ENCODE data around the gene MED4. TPM values are rescaled to one million over a fixed set of nuclear protein-coding genes. Genes with fewer than 3 reads are reported as not detected.

MED4 gene
- total and polyA plus RNA-seq, 2 of the 8 experiments (the other 6 are each of a cell fraction or from before 2014, with no cell fraction given): 25.7 to 48.1 TPM

- H3K14ac ChIP-seq (ENCODE audit: insufficient read length): no peak overlapping the region
- no peaks in the 10 kb centered on the region for H3K79me2 ChIP-seq (ENCODE audit: control insufficient read depth in 1 of 2, insufficient read depth in 2 of 2, low read length in 2 of 2)
- no peak overlapping the region for H2BK5ac ChIP-seq (ENCODE audit: low read depth, low read length)
- no peak overlapping the region for H3K18ac ChIP-seq (ENCODE audit: extremely low read depth, low read length)
- no peak overlapping the region for H4K5ac ChIP-seq (ENCODE audit: insufficient read length, low read depth, low read length)
- no peaks in the 10 kb centered on the region for H3K9me3 ChIP-seq (ENCODE audit: insufficient read depth in 2 of 2, low read depth in 1 of 2, low read length in 1 of 2)
- no peak overlapping the region for H2BK12ac ChIP-seq (ENCODE audit: low read depth, low read length)
- DNase-seq (ENCODE audit: low read depth in 1 of 2, low spot score in 2 of 2) (no peak), FAIRE-seq (no peak)
- H3K9ac ChIP-seq (replicated peaks in 1 of 4; ENCODE audit: extremely low read depth in 1 of 4, low read depth in 3 of 4, low read length in 3 of 4): no peak overlapping the region
- no peaks in the 10 kb centered on the region for H3K23me2 ChIP-seq (ENCODE audit: low read depth, low read length)
- no peak overlapping the region for H4K8ac ChIP-seq (ENCODE audit: extremely low read depth, insufficient read depth, low read length)
- H2BK15ac ChIP-seq (ENCODE audit: low read length): no peak overlapping the region
- H4K20me1 ChIP-seq (replicated peaks in 1 of 2; ENCODE audit: control insufficient read depth in 1 of 2, insufficient read depth in 2 of 2, low read length in 2 of 2): no peaks in the 10 kb centered on the region
- no peaks in the 10 kb centered on the region for H3K36me3 ChIP-seq (ENCODE audit: control insufficient read depth in 2 of 4, insufficient read depth in 4 of 4, low read length in 3 of 4)
- no peaks in the 10 kb centered on the region for H3K79me1 ChIP-seq (ENCODE audit: low read depth, low read length)
- no peak overlapping the region for H3K4me3 ChIP-seq (ENCODE audit: extremely low read depth in 1 of 4, insufficient read depth in 2 of 4, low read depth in 3 of 4, low read length in 4 of 4)
- H3K23ac ChIP-seq (ENCODE audit: insufficient read length): no peak overlapping the region
- CTCF ChIA-PET (ENCODE audit: partially characterized antibody): interaction anchor here (1.7 kb wide), 1 partner anchor 18 kb away, joined by 5 read pairs; no protein-coding TSS in a partner anchor
- H2BK120ac ChIP-seq (replicated peaks; ENCODE audit: low read depth, low read length): no peak overlapping the region
- no peak overlapping the region for H2BK20ac ChIP-seq (ENCODE audit: low read length)
- H4K91ac ChIP-seq (replicated peaks; ENCODE audit: insufficient read length, low read length): no peak overlapping the region
- H3K4me1 ChIP-seq (replicated peaks in 1 of 4; ENCODE audit: control insufficient read depth in 3 of 4, insufficient read depth in 4 of 4, low read length in 3 of 4): no peaks in the 10 kb centered on the region
- no peak overlapping the region for H3K27ac ChIP-seq (ENCODE audit: low read depth, low read length)
- no peak overlapping the region for H3K4ac ChIP-seq (replicated peaks; ENCODE audit: insufficient read length, low read depth, low read length)
- POLR2A ChIA-PET (ENCODE audit: partially characterized antibody): no interaction called here
- no peak overlapping the region for H3K56ac ChIP-seq (replicated peaks; ENCODE audit: insufficient read length, low read depth, low read length)
- no peak overlapping the region for H3K4me2 ChIP-seq (ENCODE audit: insufficient read depth in 1 of 2, low read depth in 2 of 2, low read length in 2 of 2)
- H3K27me3 ChIP-seq (replicated peaks in 1 of 4; ENCODE audit: control insufficient read depth in 3 of 4, extremely low read depth in 1 of 4, insufficient read depth in 3 of 4, low read length in 3 of 4): no peaks in the 10 kb centered on the region
- H2AK5ac ChIP-seq (ENCODE audit: low read depth, low read length): no peak overlapping the region
- WGBS, 2 experiments (ENCODE audit: extremely low coverage in 1 of 2, insufficient coverage in 1 of 2, insufficient read length in 1 of 2, insufficient replicate concordance in 2 of 2, low coverage in 1 of 2, low lambda C conversion rate in 2 of 2, missing lambda C conversion rate in 1 of 2): 82 to 100% methylated on average over 1 of the region's 1 CpG
- no peak overlapping the region for H2AFZ ChIP-seq (ENCODE audit: low read length)
- TF ChIP-seq, protein P1, sequence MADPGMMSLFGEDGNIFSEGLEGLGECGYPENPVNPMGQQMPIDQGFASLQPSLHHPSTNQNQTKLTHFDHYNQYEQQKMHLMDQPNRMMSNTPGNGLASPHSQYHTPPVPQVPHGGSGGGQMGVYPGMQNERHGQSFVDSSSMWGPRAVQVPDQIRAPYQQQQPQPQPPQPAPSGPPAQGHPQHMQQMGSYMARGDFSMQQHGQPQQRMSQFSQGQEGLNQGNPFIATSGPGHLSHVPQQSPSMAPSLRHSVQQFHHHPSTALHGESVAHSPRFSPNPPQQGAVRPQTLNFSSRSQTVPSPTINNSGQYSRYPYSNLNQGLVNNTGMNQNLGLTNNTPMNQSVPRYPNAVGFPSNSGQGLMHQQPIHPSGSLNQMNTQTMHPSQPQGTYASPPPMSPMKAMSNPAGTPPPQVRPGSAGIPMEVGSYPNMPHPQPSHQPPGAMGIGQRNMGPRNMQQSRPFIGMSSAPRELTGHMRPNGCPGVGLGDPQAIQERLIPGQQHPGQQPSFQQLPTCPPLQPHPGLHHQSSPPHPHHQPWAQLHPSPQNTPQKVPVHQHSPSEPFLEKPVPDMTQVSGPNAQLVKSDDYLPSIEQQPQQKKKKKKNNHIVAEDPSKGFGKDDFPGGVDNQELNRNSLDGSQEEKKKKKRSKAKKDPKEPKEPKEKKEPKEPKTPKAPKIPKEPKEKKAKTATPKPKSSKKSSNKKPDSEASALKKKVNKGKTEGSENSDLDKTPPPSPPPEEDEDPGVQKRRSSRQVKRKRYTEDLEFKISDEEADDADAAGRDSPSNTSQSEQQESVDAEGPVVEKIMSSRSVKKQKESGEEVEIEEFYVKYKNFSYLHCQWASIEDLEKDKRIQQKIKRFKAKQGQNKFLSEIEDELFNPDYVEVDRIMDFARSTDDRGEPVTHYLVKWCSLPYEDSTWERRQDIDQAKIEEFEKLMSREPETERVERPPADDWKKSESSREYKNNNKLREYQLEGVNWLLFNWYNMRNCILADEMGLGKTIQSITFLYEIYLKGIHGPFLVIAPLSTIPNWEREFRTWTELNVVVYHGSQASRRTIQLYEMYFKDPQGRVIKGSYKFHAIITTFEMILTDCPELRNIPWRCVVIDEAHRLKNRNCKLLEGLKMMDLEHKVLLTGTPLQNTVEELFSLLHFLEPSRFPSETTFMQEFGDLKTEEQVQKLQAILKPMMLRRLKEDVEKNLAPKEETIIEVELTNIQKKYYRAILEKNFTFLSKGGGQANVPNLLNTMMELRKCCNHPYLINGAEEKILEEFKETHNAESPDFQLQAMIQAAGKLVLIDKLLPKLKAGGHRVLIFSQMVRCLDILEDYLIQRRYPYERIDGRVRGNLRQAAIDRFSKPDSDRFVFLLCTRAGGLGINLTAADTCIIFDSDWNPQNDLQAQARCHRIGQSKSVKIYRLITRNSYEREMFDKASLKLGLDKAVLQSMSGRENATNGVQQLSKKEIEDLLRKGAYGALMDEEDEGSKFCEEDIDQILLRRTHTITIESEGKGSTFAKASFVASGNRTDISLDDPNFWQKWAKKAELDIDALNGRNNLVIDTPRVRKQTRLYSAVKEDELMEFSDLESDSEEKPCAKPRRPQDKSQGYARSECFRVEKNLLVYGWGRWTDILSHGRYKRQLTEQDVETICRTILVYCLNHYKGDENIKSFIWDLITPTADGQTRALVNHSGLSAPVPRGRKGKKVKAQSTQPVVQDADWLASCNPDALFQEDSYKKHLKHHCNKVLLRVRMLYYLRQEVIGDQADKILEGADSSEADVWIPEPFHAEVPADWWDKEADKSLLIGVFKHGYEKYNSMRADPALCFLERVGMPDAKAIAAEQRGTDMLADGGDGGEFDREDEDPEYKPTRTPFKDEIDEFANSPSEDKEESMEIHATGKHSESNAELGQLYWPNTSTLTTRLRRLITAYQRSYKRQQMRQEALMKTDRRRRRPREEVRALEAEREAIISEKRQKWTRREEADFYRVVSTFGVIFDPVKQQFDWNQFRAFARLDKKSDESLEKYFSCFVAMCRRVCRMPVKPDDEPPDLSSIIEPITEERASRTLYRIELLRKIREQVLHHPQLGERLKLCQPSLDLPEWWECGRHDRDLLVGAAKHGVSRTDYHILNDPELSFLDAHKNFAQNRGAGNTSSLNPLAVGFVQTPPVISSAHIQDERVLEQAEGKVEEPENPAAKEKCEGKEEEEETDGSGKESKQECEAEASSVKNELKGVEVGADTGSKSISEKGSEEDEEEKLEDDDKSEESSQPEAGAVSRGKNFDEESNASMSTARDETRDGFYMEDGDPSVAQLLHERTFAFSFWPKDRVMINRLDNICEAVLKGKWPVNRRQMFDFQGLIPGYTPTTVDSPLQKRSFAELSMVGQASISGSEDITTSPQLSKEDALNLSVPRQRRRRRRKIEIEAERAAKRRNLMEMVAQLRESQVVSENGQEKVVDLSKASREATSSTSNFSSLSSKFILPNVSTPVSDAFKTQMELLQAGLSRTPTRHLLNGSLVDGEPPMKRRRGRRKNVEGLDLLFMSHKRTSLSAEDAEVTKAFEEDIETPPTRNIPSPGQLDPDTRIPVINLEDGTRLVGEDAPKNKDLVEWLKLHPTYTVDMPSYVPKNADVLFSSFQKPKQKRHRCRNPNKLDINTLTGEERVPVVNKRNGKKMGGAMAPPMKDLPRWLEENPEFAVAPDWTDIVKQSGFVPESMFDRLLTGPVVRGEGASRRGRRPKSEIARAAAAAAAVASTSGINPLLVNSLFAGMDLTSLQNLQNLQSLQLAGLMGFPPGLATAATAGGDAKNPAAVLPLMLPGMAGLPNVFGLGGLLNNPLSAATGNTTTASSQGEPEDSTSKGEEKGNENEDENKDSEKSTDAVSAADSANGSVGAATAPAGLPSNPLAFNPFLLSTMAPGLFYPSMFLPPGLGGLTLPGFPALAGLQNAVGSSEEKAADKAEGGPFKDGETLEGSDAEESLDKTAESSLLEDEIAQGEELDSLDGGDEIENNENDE (IDR thresholded peaks at IDR 0.05; ENCODE audit: insufficient replicate concordance, low read length): no peak
Measured at GRCh38 chr13:48113756-48114130, 18.8 kb upstream of the MED4 start.
